DND-41 (cell line): ENCODE data around the gene SHC4.

Source experiments
- ATAC-seq: fragments of 200-7000 bp; cut with Tn5 transposase; 3 replicates; pipeline ENCODE4 v1.9.1; 2021; ENCODE audit warnings: low read depth; ENCODE audit not compliant: insufficient read depth
- DNase-seq: peaks from one replicate; pipeline ENCODE4 v3.0.0-alpha.2; 2020
- H2AFZ ChIP-seq: 2 replicates; pipeline ENCODE4 v1.6.0; 2012; ENCODE audit warnings: low read depth, low read length
- H3K27ac ChIP-seq: 2 replicates; pipeline ENCODE4 v1.5.1; 2012; ENCODE audit warnings: low read length, inconsistent platforms
- H3K27me3 ChIP-seq: fragments of 200-600 bp; sonication (generic); 2 replicates; pipeline ENCODE4 v1.6.0; 2012; ENCODE audit warnings: low read length, mild to moderate bottlenecking, inconsistent platforms; ENCODE audit not compliant: insufficient read depth, poor library complexity
- H3K36me3 ChIP-seq: 2 replicates; pipeline ENCODE4 v1.5.1; 2012; ENCODE audit warnings: low read length, inconsistent platforms; ENCODE audit not compliant: insufficient read depth
- H3K4me1 ChIP-seq: 2 replicates; pipeline ENCODE4 v1.5.1; 2012; ENCODE audit warnings: mild to moderate bottlenecking, low read length; ENCODE audit not compliant: insufficient read depth
- H3K4me2 ChIP-seq: 2 replicates; pipeline ENCODE4 v1.6.0; 2012; ENCODE audit warnings: mild to moderate bottlenecking, moderate library complexity, low read length, inconsistent platforms; ENCODE audit not compliant: insufficient read depth
- H3K4me3 ChIP-seq, 2 experiments: fragments of 200-600 bp in 1 of 2; shearing (Covaris generic) in 1 of 2; 2 replicates each; pipeline ENCODE4 v1.5.1; 2012 to 2016; ENCODE audit warnings: inconsistent platforms in 2 of 2, low read length in 2 of 2, mild to moderate bottlenecking in 2 of 2, low read depth in 1 of 2, moderate library complexity in 1 of 2
- H3K79me2 ChIP-seq: 2 replicates; pipeline ENCODE4 v1.6.0; 2012; ENCODE audit warnings: low read length, inconsistent platforms; ENCODE audit not compliant: insufficient read depth
- H3K9ac ChIP-seq: 2 replicates; pipeline ENCODE4 v1.6.0; 2012; ENCODE audit warnings: low read depth, mild to moderate bottlenecking, inconsistent platforms, low read length, moderate library complexity
- H3K9me3 ChIP-seq: 2 replicates; pipeline ENCODE4 v1.5.1; 2012; ENCODE audit warnings: low read length, moderate library complexity, mild to moderate bottlenecking, inconsistent platforms; ENCODE audit not compliant: insufficient read depth, severe bottlenecking
- H4K20me1 ChIP-seq: 2 replicates; pipeline ENCODE4 v1.6.0; 2012; ENCODE audit warnings: low read length; ENCODE audit not compliant: insufficient read depth
- EZH2 ChIP-seq: IDR thresholded peaks from 3 replicates; pipeline ENCODE4 v1.6.1; 2012; ENCODE audit warnings: borderline replicate concordance, low read depth, mild to moderate bottlenecking, moderate library complexity, low read length, inconsistent platforms; ENCODE audit not compliant: severe bottlenecking
- TF ChIP-seq, protein P1 (sequence below): IDR thresholded peaks from 2 replicates; pipeline ENCODE4 v1.5.1; 2012; ENCODE audit warnings: borderline replicate concordance, low read length, moderate library complexity, mild to moderate bottlenecking; ENCODE audit not compliant: poor library complexity, severe bottlenecking; ENCODE audit errors: extremely low read depth

Gene SHC4, protein sequence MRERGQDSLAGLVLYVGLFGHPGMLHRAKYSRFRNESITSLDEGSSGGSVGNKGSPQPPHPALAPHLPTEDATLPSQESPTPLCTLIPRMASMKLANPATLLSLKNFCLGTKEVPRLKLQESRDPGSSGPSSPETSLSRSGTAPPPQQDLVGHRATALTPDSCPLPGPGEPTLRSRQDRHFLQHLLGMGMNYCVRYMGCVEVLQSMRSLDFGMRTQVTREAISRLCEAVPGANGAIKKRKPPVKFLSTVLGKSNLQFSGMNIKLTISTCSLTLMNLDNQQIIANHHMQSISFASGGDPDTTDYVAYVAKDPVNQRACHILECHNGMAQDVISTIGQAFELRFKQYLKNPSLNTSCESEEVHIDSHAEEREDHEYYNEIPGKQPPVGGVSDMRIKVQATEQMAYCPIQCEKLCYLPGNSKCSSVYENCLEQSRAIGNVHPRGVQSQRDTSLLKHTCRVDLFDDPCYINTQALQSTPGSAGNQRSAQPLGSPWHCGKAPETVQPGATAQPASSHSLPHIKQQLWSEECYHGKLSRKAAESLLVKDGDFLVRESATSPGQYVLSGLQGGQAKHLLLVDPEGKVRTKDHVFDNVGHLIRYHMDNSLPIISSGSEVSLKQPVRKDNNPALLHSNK

DNA sequence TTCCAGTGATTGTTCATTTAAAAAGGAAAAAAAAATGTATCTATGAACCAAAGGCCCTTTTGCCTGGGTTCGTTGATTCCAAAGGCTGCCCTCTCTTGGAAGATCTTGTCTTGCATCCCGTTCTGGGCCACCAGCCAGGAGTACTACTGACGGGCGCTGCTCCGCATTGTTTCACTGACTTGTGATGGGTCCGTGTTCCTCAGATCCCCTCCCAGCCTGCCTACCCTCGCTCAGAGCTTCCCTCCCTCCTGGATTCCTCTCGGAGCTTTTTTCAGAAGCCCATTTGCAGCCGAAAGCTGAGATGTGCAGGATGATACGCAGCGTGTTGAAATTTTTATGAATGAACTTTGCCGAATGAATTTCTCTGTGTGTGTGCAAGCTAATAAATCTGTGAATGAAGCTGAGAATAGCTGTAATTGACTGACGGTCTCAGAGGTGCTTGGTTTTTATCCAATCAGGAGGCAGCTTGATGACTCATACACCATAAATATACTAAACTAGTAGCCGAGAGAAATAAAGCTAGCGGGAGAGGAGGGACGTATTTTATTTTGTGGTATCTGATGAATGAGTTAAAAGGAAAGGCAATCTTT is at the start of gene SHC4:
Gene SHC4 (minus strand): TSS at position 396 of the 590 bp plus-strand sequence. CDS start 904 bp downstream, outside the sequence.
- Histone ChIP-seq H3K9me3 (no peaks in the 10 kb centered on the region), H3K9ac (no peak within 1 kb of the TSS), H2AFZ (no peak within 1 kb of the TSS), H3K4me1 (peaks cover 26% of the 10 kb centered on the region), H3K27ac (no peak within 1 kb of the TSS), H3K4me3 (no peak within 1 kb of the TSS), H3K4me2 (no peak within 1 kb of the TSS), H3K27me3 (no peaks in the 10 kb centered on the region), H3K79me2 (no peaks in the 10 kb centered on the region), H4K20me1 (no peaks in the 10 kb centered on the region), H3K36me3 (no peaks in the 10 kb centered on the region)
- TF ChIP-seq, protein P1, sequence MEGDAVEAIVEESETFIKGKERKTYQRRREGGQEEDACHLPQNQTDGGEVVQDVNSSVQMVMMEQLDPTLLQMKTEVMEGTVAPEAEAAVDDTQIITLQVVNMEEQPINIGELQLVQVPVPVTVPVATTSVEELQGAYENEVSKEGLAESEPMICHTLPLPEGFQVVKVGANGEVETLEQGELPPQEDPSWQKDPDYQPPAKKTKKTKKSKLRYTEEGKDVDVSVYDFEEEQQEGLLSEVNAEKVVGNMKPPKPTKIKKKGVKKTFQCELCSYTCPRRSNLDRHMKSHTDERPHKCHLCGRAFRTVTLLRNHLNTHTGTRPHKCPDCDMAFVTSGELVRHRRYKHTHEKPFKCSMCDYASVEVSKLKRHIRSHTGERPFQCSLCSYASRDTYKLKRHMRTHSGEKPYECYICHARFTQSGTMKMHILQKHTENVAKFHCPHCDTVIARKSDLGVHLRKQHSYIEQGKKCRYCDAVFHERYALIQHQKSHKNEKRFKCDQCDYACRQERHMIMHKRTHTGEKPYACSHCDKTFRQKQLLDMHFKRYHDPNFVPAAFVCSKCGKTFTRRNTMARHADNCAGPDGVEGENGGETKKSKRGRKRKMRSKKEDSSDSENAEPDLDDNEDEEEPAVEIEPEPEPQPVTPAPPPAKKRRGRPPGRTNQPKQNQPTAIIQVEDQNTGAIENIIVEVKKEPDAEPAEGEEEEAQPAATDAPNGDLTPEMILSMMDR = no peak
- no peak for TF ChIP-seq EZH2
- DNase-seq = no peak
- no peak for ATAC-seq

GRCh38 chr15:48999314-48999713 is 35.6 kb upstream of the SHC4 start:
- Histone ChIP-seq H3K9ac (no peak overlapping the region), H3K79me2 (no peaks in the 10 kb centered on the region), H3K36me3 (peaks cover 10% of the 10 kb centered on the region), H3K9me3 (no peaks in the 10 kb centered on the region), H4K20me1 (no peaks in the 10 kb centered on the region), H3K27ac (no peak overlapping the region), H3K27me3 (no peaks in the 10 kb centered on the region), H3K4me3 (no peak overlapping the region), H3K4me1 (no peaks in the 10 kb centered on the region), H3K4me2 (no peak overlapping the region), H2AFZ (no peak overlapping the region)
- ATAC-seq = no peak
- no peak for DNase-seq
- TF ChIP-seq EZH2 = no peak
- TF ChIP-seq, protein P1 = no peak

- ATAC-seq (no peak), DNase-seq (no peak)
- no peak for TF ChIP-seq EZH2
- TF ChIP-seq, protein P1 = no peak
- Histone ChIP-seq H4K20me1 (no peaks in the 10 kb centered on the region), H3K4me3 (no peak overlapping the region), H3K4me2 (no peak overlapping the region), H3K27ac (no peak overlapping the region), H3K79me2 (no peaks in the 10 kb centered on the region), H3K9me3 (no peaks in the 10 kb centered on the region), H2AFZ (no peak overlapping the region), H3K4me1 (no peaks in the 10 kb centered on the region), H3K36me3 (peaks cover 19% of the 10 kb centered on the region), H3K9ac (no peak overlapping the region), H3K27me3 (no peaks in the 10 kb centered on the region)
These were observed 32.6 kb upstream of the SHC4 start for GRCh38 chr15:48996276-48996675.
